Activated B cell treated with CpG ODN at 0.5 μM for 24 hours (primary cell): ENCODE measurements around the gene ACP1. TPM values are rescaled to one million over a fixed set of nuclear protein-coding genes. Genes with fewer than 3 reads are reported as not detected.

Experiments used
- ATAC-seq: fragments of 200-7000 bp; cut with Tn5 transposase; one replicate; pipeline ENCODE4 v1.10.0; 2021; ENCODE audit warnings: low read depth, mild to moderate bottlenecking, moderate library complexity
- CTCF ChIA-PET: fragments of 350-600 bp; sonication (Branson Sonifier 250); formaldehyde crosslinking; loops from one replicate; lab custom pipeline; 2021; ENCODE audit warnings: antibody characterized with exemption; lab: Charles Lee
- POLR2A ChIA-PET: fragments of 350-600 bp; sonication (Branson Sonifier 250); formaldehyde crosslinking; loops from one replicate; lab custom pipeline; 2021; ENCODE audit warnings: antibody characterized with exemption; lab: Charles Lee
- DNase-seq: peaks from one replicate; pipeline ENCODE4 v3.0.0; 2022
- H3K27ac Mint-ChIP-seq: one replicate; pipeline ENCODE4 v1.8.0; 2020; ENCODE audit warnings: mixed read lengths
- H3K27me3 Mint-ChIP-seq: one replicate; pipeline ENCODE4 v1.8.0; 2021; ENCODE audit warnings: mixed read lengths
- H3K36me3 Mint-ChIP-seq: one replicate; pipeline ENCODE4 v1.8.0; 2021; ENCODE audit warnings: low read depth, mixed read lengths
- H3K4me1 Mint-ChIP-seq: one replicate; pipeline ENCODE4 v1.8.0; 2021; ENCODE audit warnings: mixed read lengths
- H3K4me3 Mint-ChIP-seq: one replicate; pipeline ENCODE4 v1.8.0; 2020; ENCODE audit warnings: mild to moderate bottlenecking, mixed read lengths
- H3K9me3 Mint-ChIP-seq: one replicate; pipeline ENCODE4 v1.8.0; 2020; ENCODE audit warnings: mixed read lengths
- CTCF ChIP-seq: fragments of 200-600 bp; IDR thresholded peaks from one replicate; pipeline ENCODE4 v1.8.0; 2022; ENCODE audit warnings: antibody characterized with exemption, mild to moderate bottlenecking
- intact Hi-C: fragments of 100-400 bp; cut with micrococcal nuclease; formaldehyde crosslinking; loops from one replicate; pipeline ENCODE4 v1.15.1; 2024
- total RNA-seq: library from RNA; stranded (reverse); gene quantifications from 2 replicates; pipeline ENCODE4 v1.2.3, GENCODE V29; 2022

The ACP1 gene
- total RNA-seq, 1 donor from 2014 or later = 81.8 TPM

GRCh38 chr2:316381-316780, 51.6 kb downstream of the ACP1 start:
- Mint-ChIP-seq H3K27me3 (no peaks in the 10 kb centered on the region), H3K4me1 (no peaks in the 10 kb centered on the region), H3K27ac (no peak overlapping the region), H3K9me3 (no peaks in the 10 kb centered on the region), H3K4me3 (no peak overlapping the region), H3K36me3 (no peaks in the 10 kb centered on the region)
- intact Hi-C loops = no loop called here
- no peak for ATAC-seq
- CTCF ChIA-PET = no interaction called here
- no peak for DNase-seq
- no peak for TF ChIP-seq CTCF
- POLR2A ChIA-PET = no interaction called here

GRCh38 chr2:317501-318424, 53.0 kb downstream of the ACP1 start:
- ATAC-seq (no peak), DNase-seq (no peak)
- Mint-ChIP-seq H3K27me3 (no peaks in the 10 kb centered on the region), H3K4me3 (no peak overlapping the region), H3K9me3 (no peaks in the 10 kb centered on the region), H3K4me1 (no peaks in the 10 kb centered on the region), H3K27ac (no peak overlapping the region), H3K36me3 (no peaks in the 10 kb centered on the region)
- no peak for TF ChIP-seq CTCF
- CTCF ChIA-PET = no interaction called here
- intact Hi-C loops = no loop called here
- POLR2A ChIA-PET = no interaction called here

- Mint-ChIP-seq H3K27me3 (no peaks in the 10 kb centered on the region), H3K27ac (no peak overlapping the region), H3K4me3 (no peak overlapping the region), H3K4me1 (no peaks in the 10 kb centered on the region), H3K36me3 (no peaks in the 10 kb centered on the region), H3K9me3 (no peaks in the 10 kb centered on the region)
- no peak for ATAC-seq
- no peak for TF ChIP-seq CTCF
- intact Hi-C loops = no loop called here
- POLR2A ChIA-PET = no interaction called here
- CTCF ChIA-PET = no interaction called here
- DNase-seq = no peak
These were observed 54.4 kb downstream of the ACP1 start for GRCh38 chr2:319059-319600.

- Mint-ChIP-seq H3K27me3 (peaks cover 3% of the 10 kb centered on the region), H3K4me3 (no peak overlapping the region), H3K27ac (no peak overlapping the region), H3K9me3 (no peaks in the 10 kb centered on the region), H3K4me1 (peaks cover 2% of the 10 kb centered on the region), H3K36me3 (no peaks in the 10 kb centered on the region)
- DNase-seq (no peak), ATAC-seq (no peak)
- intact Hi-C loops = no loop called here
- CTCF ChIA-PET = no interaction called here
- POLR2A ChIA-PET = no interaction called here
- TF ChIP-seq CTCF = no peak
These were observed 55.8 kb downstream of the ACP1 start for GRCh38 chr2:320561-320960.

GRCh38 chr2:322326-322725, 57.6 kb downstream of the ACP1 start:
- Mint-ChIP-seq H3K27me3 (peaks cover 10% of the 10 kb centered on the region), H3K9me3 (peaks cover 11% of the 10 kb centered on the region), H3K36me3 (peaks cover 3% of the 10 kb centered on the region), H3K4me3 (no peak overlapping the region), H3K4me1 (peaks cover 2% of the 10 kb centered on the region), H3K27ac (no peak overlapping the region)
- intact Hi-C loops = no loop called here
- ChIA-PET CTCF (no interaction called here), POLR2A (no interaction called here)
- ATAC-seq = no peak
- TF ChIP-seq CTCF = no peak
- no peak for DNase-seq
